ENCODE data around the gene RNF26. TPM values are rescaled to one million over a fixed set of nuclear protein-coding genes. Genes with fewer than 3 reads are reported as not detected.

The RNF26 gene
- total RNA-seq, 2 donors from 2014 or later = 5.7 to 9.2 TPM

- intact Hi-C loops (cut with DNase I) = loop anchor here (5.0 kb wide), 1 partner anchor 56 kb away; no protein-coding TSS in a partner anchor
These were observed 13.4 kb upstream of the RNF26 start for GRCh38 chr11:119320776-119321524.

GRCh38 chr11:119322360-119322739 is 12.0 kb upstream of the RNF26 start:
- Histone ChIP-seq H3K4me3 (no peak overlapping the region), H3K36me3 (replicated peaks in 1 of 2; ENCODE audit: insufficient read depth in 1 of 2, low read depth in 2 of 2) (no peaks in the 10 kb centered on the region), H3K4me1 (peaks cover 30% of the 10 kb centered on the region), H3K27ac (no peak overlapping the region), H3K9me3 (no peaks in the 10 kb centered on the region), H3K27me3 (no peaks in the 10 kb centered on the region)
- WGBS, 2 donors = 43 to 44% methylated on average over 6 of the region's 6 CpGs
- DNase-seq = no peak
- intact Hi-C loops (cut with DNase I) = loop anchor here (5.0 kb wide), 1 partner anchor 55 kb away; no protein-coding TSS in a partner anchor
- no peak for ATAC-seq
- TF ChIP-seq POLR2A (IDR thresholded peaks at IDR 0.05) (no peak), CTCF (IDR thresholded peaks at IDR 0.05) (peak in 1 of 7 experiments; percentile 3)

More at GRCh38 chr11:119320776-119321524, 13.4 kb upstream of the RNF26 start:
- Histone ChIP-seq H3K36me3 (replicated peaks in 1 of 2; ENCODE audit: insufficient read depth in 1 of 2, low read depth in 2 of 2) (no peaks in the 10 kb centered on the region), H3K9me3 (no peaks in the 10 kb centered on the region), H3K27me3 (no peaks in the 10 kb centered on the region), H3K4me1 (peaks cover 40% of the 10 kb centered on the region), H3K27ac (peak overlapping the region; percentile 37 to 52 (median 44)), H3K4me3 (peak overlapping the region; percentile 1 to 18)
- ATAC-seq (peak; percentile 31), DNase-seq (peak in 3 of 4 donors; percentile 38 to 49 (median 39))
- TF ChIP-seq CTCF (IDR thresholded peaks at IDR 0.05) = no peak
- peak in 2 of 3 donors; percentile 32 to 33 for TF ChIP-seq POLR2A (IDR thresholded peaks at IDR 0.05)
- WGBS, 2 donors = 3 to 5% methylated on average over 12 to 56 of the region's 60 CpGs

DNA sequence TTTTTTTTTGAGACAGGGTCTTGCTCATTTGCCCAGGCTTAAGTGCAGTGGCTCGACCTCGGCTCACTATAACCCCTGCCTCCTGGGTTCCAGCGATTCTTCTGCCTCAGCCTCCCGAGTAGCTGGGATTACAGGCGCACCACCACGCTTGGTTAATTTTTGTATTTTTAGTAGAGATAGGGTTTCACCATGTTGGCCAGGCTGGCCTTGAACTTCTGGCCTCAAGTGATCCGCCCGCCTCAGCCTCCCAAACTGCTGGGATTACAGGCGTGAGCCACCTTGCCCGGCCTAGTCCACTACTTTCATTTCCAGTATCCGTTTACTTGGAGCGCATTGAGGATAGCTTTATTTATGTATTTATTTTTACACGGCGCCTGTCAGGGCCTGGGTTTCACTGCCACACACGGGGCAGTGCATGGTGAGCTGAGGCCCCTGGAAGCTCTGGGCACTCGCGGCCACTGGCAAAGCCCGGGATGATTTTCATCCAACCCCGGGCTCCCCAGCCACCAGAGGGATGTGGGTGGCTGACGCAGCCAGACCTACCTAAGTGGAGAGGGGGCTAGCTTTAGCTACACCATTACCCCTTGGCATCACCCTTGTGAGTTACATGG is 11.3 kb upstream of the RNF26 start:
- H3K4me1 ChIP-seq = peaks cover 28% of the 10 kb centered on the region
- intact Hi-C loops (cut with DNase I) = loop anchor here (5.0 kb wide), 1 partner anchor 54 kb away; no protein-coding TSS in a partner anchor
- H3K27me3 ChIP-seq = no peaks in the 10 kb centered on the region
- TF ChIP-seq POLR2A (IDR thresholded peaks at IDR 0.05) (no peak), CTCF (IDR thresholded peaks at IDR 0.05) (no peak)
- no peaks in the 10 kb centered on the region for H3K9me3 ChIP-seq
- no peaks in the 10 kb centered on the region for H3K36me3 ChIP-seq (replicated peaks in 1 of 2; ENCODE audit: insufficient read depth in 1 of 2, low read depth in 2 of 2)
- no peak overlapping the region for H3K4me3 ChIP-seq
- H3K27ac ChIP-seq = no peak overlapping the region
- ATAC-seq (no peak), DNase-seq (no peak)
- 72% methylated on average over 20 of the region's 20 CpGs for WGBS, 2 donors

DNA sequence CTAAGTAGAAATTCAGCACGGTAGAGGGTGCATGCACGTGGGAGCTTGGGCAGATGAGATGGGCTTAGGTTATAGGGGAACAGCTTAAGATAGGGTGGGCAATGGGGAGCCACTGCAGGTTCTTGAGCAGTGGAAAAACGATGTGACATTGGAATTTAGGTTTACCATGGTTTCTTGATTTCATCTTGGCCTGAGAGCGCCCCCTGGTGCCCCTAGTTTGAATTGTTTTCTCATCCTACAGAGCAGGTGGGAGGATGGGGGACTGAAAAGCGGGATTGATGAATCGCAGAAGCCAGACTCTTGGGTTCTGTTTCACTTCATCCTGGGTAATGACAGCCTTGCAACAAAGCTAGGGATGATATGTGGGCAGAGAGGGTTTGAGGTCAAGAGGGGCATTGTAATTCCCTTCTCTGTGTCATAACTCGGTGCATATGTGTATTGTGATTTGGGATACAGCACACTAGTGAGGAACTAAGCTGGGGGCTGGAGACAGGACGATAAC is 10.7 kb upstream of the RNF26 start:
- intact Hi-C loops (cut with DNase I) = loop anchor here (5.0 kb wide), 1 partner anchor 54 kb away; no protein-coding TSS in a partner anchor
- H3K27ac ChIP-seq = no peak overlapping the region
- H3K4me3 ChIP-seq = no peak overlapping the region
- ATAC-seq (no peak), DNase-seq (peak; percentile 70 to 83 (median 74))
- peak in 6 of 7 experiments; percentile 64 to 80 (median 66) for TF ChIP-seq CTCF (IDR thresholded peaks at IDR 0.05)
- no peak for TF ChIP-seq POLR2A (IDR thresholded peaks at IDR 0.05)
- H3K9me3 ChIP-seq = no peaks in the 10 kb centered on the region
- H3K36me3 ChIP-seq (replicated peaks in 1 of 2; ENCODE audit: insufficient read depth in 1 of 2, low read depth in 2 of 2) = no peaks in the 10 kb centered on the region
- H3K27me3 ChIP-seq = no peaks in the 10 kb centered on the region
- WGBS, 2 donors = 12% methylated on average over 8 of the region's 8 CpGs
- peaks cover 23% of the 10 kb centered on the region for H3K4me1 ChIP-seq
